ENCODE data around the gene MTHFD1L. TPM values are rescaled to one million over a fixed set of nuclear protein-coding genes. Genes with fewer than 3 reads are reported as not detected.
A peak's percentile ranks its signal among the peaks of the same experiment; 100 is the strongest.

The MTHFD1L gene
- polyA plus RNA-seq, 3 donors: 0.25 to 1.3 (median 0.39) TPM

DNA sequence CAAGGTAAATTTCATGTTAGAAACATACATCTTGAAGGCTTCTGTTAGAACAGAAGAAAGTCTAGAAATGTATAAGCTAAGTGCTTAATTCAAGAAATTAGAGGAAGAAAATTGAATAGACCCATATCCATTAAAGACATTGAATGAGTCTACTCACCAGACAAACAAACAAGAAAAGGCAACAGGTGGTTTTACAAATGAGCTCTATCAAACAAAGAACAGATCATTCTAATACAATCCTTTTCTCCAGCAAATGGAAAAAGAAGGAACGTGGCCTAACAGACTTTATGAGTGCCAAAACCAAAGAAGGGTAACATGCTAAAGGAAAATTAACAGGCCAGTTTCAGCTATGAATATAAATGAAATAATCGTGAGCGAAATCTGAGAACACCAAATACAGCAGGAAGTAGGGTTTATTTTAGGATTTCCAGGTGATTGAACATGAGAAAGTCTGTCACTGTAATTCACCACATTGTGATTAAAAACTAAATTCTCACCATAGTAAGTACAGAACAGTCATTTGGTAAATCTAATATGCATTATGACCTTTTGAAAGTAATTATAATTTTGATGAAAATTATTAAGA lies 22.6 kb downstream of the MTHFD1L start:
- no peak for DNase-seq
- Histone ChIP-seq H3K27me3 (ENCODE audit: control insufficient read depth in 2 of 2, insufficient read depth in 2 of 2, low read length in 2 of 2) (no peaks in the 10 kb centered on the region), H3K4me1 (ENCODE audit: control insufficient read depth in 1 of 2, insufficient read depth in 2 of 2, low read length in 2 of 2) (no peaks in the 10 kb centered on the region), H3K79me2 (ENCODE audit: insufficient read depth, low read length) (no peaks in the 10 kb centered on the region), H2AFZ (ENCODE audit: insufficient read depth, low read depth, low read length, poor library complexity, severe bottlenecking) (no peak overlapping the region), H3K9me3 (replicated peaks in 1 of 2; ENCODE audit: control insufficient read depth in 1 of 2, insufficient read depth in 1 of 2, low read length in 2 of 2) (no peaks in the 10 kb centered on the region), H3K36me3 (replicated peaks in 1 of 2; ENCODE audit: control insufficient read depth in 1 of 2, insufficient read depth in 2 of 2, low read length in 2 of 2) (peaks cover 0 to 4% of the 10 kb centered on the region in 2 donors), H3K4me2 (replicated peaks; ENCODE audit: extremely low read depth, low read length, poor library complexity, severe bottlenecking) (no peak overlapping the region), H3K9ac (ENCODE audit: insufficient read depth, low read length, poor library complexity, severe bottlenecking) (no peak overlapping the region), H3K27ac (ENCODE audit: low read depth in 1 of 2, low read length in 2 of 2) (no peak overlapping the region), H4K20me1 (ENCODE audit: insufficient read depth, low read length) (no peaks in the 10 kb centered on the region), H3K4me3 (replicated peaks in 1 of 3; ENCODE audit: low read depth in 2 of 3, low read length in 3 of 3) (no peak overlapping the region)
- Mint-ChIP-seq H3K27me3 (ENCODE audit: low read depth in 3 of 3) (peaks cover 0 to under 1% (median 0%) of the 10 kb centered on the region in 3 donors), H3K4me1 (no peaks in the 10 kb centered on the region), H3K27ac (no peak overlapping the region), H3K36me3 (peaks cover 18 to 21% of the 10 kb centered on the region in 2 donors), H3K9me3 (peaks cover 0 to 2% (median 0%) of the 10 kb centered on the region in 7 donors), H3K4me3 (no peak overlapping the region)
- intact Hi-C loops (cut with micrococcal nuclease): no loop called here
- no CpG with 5 or more reads among the region's 3 CpGs for WGBS (ENCODE audit: insufficient coverage)
- TF ChIP-seq, protein P1, sequence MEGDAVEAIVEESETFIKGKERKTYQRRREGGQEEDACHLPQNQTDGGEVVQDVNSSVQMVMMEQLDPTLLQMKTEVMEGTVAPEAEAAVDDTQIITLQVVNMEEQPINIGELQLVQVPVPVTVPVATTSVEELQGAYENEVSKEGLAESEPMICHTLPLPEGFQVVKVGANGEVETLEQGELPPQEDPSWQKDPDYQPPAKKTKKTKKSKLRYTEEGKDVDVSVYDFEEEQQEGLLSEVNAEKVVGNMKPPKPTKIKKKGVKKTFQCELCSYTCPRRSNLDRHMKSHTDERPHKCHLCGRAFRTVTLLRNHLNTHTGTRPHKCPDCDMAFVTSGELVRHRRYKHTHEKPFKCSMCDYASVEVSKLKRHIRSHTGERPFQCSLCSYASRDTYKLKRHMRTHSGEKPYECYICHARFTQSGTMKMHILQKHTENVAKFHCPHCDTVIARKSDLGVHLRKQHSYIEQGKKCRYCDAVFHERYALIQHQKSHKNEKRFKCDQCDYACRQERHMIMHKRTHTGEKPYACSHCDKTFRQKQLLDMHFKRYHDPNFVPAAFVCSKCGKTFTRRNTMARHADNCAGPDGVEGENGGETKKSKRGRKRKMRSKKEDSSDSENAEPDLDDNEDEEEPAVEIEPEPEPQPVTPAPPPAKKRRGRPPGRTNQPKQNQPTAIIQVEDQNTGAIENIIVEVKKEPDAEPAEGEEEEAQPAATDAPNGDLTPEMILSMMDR (IDR thresholded peaks at IDR 0.05): no peak

- Histone ChIP-seq H3K36me3 (replicated peaks in 1 of 2; ENCODE audit: control insufficient read depth in 1 of 2, insufficient read depth in 2 of 2, low read length in 2 of 2) (no peaks in the 10 kb centered on the region), H2AFZ (ENCODE audit: insufficient read depth, low read depth, low read length, poor library complexity, severe bottlenecking) (no peak overlapping the region), H3K27me3 (ENCODE audit: control insufficient read depth in 2 of 2, insufficient read depth in 2 of 2, low read length in 2 of 2) (no peaks in the 10 kb centered on the region), H3K4me3 (replicated peaks in 1 of 3; ENCODE audit: low read depth in 2 of 3, low read length in 3 of 3) (no peak overlapping the region), H3K79me2 (ENCODE audit: insufficient read depth, low read length) (no peaks in the 10 kb centered on the region), H3K4me1 (ENCODE audit: control insufficient read depth in 1 of 2, insufficient read depth in 2 of 2, low read length in 2 of 2) (no peaks in the 10 kb centered on the region), H3K27ac (ENCODE audit: low read depth in 1 of 2, low read length in 2 of 2) (no peak overlapping the region), H3K9me3 (replicated peaks in 1 of 2; ENCODE audit: control insufficient read depth in 1 of 2, insufficient read depth in 1 of 2, low read length in 2 of 2) (no peaks in the 10 kb centered on the region), H3K4me2 (replicated peaks; ENCODE audit: extremely low read depth, low read length, poor library complexity, severe bottlenecking) (no peak overlapping the region), H4K20me1 (ENCODE audit: insufficient read depth, low read length) (no peaks in the 10 kb centered on the region), H3K9ac (ENCODE audit: insufficient read depth, low read length, poor library complexity, severe bottlenecking) (no peak overlapping the region)
- intact Hi-C loops (cut with micrococcal nuclease): loop anchor here in 1 of 2 donors (5.0 to 10.0 kb wide), 2 partner anchors 104 to 447 kb away; no protein-coding TSS in a partner anchor
- Mint-ChIP-seq H3K36me3 (peaks cover 15 to 18% of the 10 kb centered on the region in 2 donors), H3K4me1 (peaks cover 7% of the 10 kb centered on the region), H3K27me3 (ENCODE audit: low read depth in 3 of 3) (peaks cover 0 to 1% (median 0%) of the 10 kb centered on the region in 3 donors), H3K27ac (peak overlapping the region in 1 of 7 donors; percentile 53), H3K9me3 (no peaks in the 10 kb centered on the region), H3K4me3 (no peak overlapping the region)
- no peak for DNase-seq
- TF ChIP-seq, protein P1 (IDR thresholded peaks at IDR 0.05): no peak
- 98% methylated on average over 13 of the region's 13 CpGs for WGBS (ENCODE audit: insufficient coverage)
Measured at GRCh38 chr6:150890346-150890745, 24.8 kb downstream of the MTHFD1L start.

All from CD14-positive monocyte (primary cell).